SK-N-MC (cell line): ENCODE results near the gene BICD1.

ENCODE experiments used
- EZH2 ChIP-seq: fragments of 200-600 bp; sonication (generic); IDR thresholded peaks from one replicate; pipeline ENCODE4 v1.6.1; 2017; ENCODE audit warnings: antibody characterized with exemption
- FOXP2 ChIP-seq: optimal IDR thresholded peaks from 2 replicates; pipeline ENCODE3; 2011; ENCODE audit warnings: mild to moderate bottlenecking, moderate library complexity; ENCODE audit not compliant: insufficient read depth; ENCODE audit errors: extremely low read length, control extremely low read depth
- POLR2AphosphoS5 ChIP-seq: IDR thresholded peaks from 2 replicates; pipeline ENCODE4 v1.6.1; 2012; ENCODE audit warnings: mild to moderate bottlenecking, low read depth, low read length, borderline replicate concordance

DNA sequence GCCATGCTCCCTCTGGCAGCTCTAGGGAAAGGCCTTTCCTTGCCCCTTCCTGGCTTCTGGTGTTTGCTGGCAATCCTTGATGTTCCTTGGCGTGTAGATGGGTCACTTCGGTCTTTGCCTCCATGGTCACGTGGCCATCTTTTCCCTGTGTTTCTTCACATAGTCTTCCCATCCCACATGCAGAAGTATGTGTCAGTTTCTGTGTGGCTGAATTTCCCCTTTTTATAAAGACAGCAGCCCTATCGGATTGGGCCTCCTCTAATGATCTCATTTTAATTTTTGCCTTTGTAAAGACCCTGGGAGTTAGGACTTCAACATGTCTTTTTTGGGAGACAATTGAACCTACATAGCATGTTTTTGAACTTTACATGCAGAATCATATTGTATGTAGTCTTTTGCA, 185.5 kb downstream of the BICD1 start:
- TF ChIP-seq POLR2AphosphoS5 (no peak), EZH2 (no peak), FOXP2 (no peak)
